DMS53 treated with DMSO at 0.1 percent for 48 hours (cell line): ENCODE results near the gene RBMS1.
A peak's percentile ranks its signal among the peaks of the same experiment; 100 is the strongest.
"Not testable (repeated sequence)": the region's sequence is repeated elsewhere in the genome, so short reads cannot be mapped to it uniquely, and the experiment has no call there.

ENCODE experiments used
- DNase-seq: peaks from one replicate; lab custom pipeline; 2025; ENCODE audit not compliant: unreplicated experiment; lab: John Stamatoyannopoulos, UW

The RBMS1 gene

DNA sequence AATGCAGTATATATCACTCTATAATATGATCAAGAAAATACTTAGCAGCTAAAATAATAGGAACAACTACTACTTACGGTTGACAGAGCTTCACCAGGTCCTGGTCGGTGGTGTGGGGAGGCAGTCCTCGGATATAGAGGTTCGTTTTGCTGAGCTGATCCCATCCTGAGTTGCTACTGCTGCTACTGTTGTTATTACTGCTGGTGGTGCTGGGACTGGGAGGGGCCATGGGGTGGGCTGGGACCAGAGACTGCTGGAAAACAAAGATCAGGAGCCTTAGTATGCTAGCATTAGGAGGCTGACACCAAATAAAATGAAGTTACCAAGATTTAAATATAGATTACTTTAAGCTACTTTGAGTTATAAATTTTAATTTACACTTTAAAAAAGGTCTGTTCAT lies 126.5 kb downstream of the RBMS1 start:
- not testable (repeated sequence) for DNase-seq

- no peak for DNase-seq
Measured at GRCh38 chr2:160366474-160366873, 127.1 kb downstream of the RBMS1 start.

DNA sequence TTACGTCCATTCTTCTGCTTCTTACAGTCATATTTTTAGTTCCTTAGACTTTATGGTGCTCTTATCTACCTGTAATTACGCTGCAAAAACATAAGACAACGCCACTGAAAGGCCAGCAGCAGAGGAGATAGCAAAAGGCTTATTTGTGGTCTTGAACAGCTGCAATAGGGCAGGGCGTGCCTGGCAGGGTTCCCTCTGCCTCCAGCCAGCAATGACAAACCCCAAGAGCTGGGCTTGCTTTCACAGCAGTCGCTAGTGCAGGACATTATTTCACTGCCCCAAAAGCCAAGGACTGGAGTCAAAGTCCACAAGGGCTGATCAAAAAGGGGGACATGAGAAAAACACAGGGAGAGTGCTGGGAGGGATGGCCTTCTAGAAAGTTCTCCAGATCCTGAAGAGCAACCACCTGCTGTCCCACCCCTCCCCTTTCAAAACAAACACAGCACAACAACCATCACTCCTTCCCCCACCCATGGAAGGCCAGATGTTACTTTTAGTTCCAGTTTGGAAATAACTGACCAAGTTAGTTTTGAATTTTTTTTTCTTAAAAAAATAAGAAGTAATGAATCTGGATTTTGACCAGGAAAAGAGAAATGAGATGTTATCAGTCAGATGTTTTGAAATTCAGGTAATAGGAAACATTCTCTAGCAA lies 127.8 kb downstream of the RBMS1 start:
- no peak for DNase-seq

- no peak for DNase-seq
Measured at GRCh38 chr2:160364364-160364763, 129.2 kb downstream of the RBMS1 start.

GRCh38 chr2:160363961-160364360 lies 129.6 kb downstream of the RBMS1 start:
- DNase-seq: peak; percentile 38

GRCh38 chr2:160363055-160363454 lies 130.6 kb downstream of the RBMS1 start:
- DNase-seq: no peak

GRCh38 chr2:160362541-160362940 lies 131.1 kb downstream of the RBMS1 start:
- DNase-seq: no peak

- DNase-seq: no peak
Measured at GRCh38 chr2:160362018-160362417, 131.6 kb downstream of the RBMS1 start.

DNA sequence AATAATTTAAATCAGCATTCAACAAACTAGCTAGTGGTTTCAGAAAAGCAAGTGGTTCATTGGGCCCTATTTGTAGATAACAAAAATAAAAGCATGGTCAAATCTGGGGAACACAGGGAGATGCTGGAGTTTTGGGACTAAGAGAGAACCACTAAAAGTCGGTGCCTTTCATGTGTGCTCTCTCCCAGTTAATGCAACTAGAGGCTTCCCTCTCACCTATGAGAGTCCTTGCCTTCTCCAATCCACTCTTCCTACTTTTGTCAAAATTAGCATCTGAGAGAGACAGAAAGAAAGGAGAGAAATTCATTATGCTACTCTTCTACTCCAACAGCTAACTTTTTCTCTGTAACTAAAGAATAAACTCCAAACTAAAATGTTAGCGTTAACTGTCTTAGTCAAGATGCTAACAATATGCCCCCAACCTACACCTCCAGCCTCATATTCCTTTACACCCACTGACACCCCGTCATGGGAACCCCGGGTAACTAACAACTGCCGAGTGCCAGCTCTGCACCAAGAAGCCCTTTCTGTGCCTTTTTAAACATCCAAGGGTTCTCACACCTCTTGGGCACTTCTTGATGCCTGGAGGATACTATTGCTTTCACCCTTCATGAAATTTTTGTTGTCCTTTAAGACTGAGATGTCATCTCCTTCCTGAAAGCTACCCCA lies 133.4 kb downstream of the RBMS1 start:
- no peak for DNase-seq

GRCh38 chr2:160358046-160358445 lies 135.6 kb downstream of the RBMS1 start:
- no peak for DNase-seq

GRCh38 chr2:160356485-160356884 lies 137.1 kb downstream of the RBMS1 start:
- no peak for DNase-seq

GRCh38 chr2:160355080-160355479 lies 138.5 kb downstream of the RBMS1 start:
- peak; percentile 42 for DNase-seq

DNA sequence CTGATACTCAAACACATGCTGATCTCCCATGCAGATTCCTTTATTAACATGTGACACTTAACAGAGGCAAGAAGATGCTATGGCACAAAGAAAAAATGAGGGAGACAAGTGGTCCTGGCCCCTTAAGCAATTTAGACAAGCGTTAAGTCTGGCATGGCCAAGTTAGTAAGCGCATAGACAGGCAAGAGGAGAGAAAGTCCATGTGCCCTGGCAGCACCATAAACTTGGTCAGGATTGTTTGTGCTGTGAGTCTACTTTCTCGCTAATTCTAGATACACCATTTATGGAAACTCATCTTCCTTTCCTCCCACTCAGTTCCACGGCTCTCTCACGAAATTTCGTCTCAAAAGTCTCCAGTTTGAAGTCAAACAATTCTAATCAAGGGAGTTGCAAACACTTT lies 138.9 kb downstream of the RBMS1 start:
- no peak for DNase-seq

DNA sequence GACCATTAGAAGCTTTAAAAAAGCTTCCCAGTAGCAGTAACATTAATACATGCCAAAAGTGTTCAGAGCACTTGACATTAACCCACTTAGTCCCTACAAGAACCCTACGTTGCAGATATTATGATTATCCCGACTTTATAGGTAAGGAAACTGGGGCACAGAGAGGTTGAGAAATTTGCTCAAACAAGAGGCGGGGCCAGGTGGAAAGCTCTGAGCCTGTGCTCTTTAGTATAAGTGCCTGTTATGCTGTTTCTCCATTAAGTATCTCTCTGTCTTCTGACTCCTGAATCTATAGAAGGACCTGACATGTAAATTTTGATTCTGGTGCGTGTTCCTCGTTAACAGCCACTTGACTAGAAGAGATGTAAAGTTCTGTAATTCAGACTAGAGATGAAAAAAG lies 139.8 kb downstream of the RBMS1 start:
- DNase-seq: no peak

DNA sequence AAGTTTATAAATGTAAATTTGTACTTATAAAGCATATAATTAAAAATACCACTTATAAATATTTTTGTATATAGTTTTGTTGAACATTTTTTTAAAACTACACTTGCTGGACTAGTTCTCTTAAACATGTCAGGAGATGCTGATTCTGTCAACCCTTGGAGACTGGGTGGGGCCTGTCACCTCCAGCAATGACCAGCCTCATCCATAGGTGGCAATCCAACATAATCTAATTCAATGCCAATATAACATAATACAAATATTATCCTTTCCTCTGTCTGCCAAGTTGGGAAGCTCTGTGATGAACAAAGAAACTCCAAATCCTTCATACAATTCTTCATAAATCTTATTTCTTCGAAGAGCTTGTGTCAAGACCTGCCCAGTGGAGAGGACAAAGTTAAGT lies 140.4 kb downstream of the RBMS1 start:
- peak; percentile 10 for DNase-seq

- DNase-seq: peak; percentile 7
Measured at GRCh38 chr2:160352500-160352899, 141.1 kb downstream of the RBMS1 start.

GRCh38 chr2:160351956-160352355 lies 141.7 kb downstream of the RBMS1 start:
- no peak for DNase-seq

- DNase-seq: no peak
Measured at GRCh38 chr2:160349306-160349705, 144.3 kb downstream of the RBMS1 start.

DNA sequence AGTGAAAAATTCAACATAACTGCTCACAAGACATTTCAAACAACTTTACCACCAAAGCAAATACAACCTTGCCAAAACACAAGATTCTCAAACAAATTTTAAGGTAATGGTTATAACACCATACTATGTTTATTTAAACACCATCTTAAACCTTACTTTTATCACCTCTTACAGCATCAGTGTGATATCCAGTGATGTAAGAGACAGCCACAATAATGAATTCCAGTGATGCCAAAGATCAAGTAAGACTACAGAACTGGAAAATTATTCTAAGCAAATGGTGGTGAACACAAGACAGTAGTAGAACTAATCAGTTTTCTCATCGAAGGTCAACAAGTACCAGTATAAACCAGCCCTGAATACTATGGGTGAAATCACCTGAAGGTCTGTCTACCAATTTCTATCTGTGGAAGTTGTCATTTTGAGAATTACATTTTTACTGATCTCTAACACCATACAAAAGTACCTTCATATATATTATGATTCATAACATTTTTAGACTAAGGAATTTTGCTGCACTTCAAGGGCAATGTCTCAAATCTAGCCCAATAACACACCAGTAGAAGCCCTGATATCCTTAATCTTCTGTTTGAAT lies 146.2 kb downstream of the RBMS1 start:
- DNase-seq: no peak

DNA sequence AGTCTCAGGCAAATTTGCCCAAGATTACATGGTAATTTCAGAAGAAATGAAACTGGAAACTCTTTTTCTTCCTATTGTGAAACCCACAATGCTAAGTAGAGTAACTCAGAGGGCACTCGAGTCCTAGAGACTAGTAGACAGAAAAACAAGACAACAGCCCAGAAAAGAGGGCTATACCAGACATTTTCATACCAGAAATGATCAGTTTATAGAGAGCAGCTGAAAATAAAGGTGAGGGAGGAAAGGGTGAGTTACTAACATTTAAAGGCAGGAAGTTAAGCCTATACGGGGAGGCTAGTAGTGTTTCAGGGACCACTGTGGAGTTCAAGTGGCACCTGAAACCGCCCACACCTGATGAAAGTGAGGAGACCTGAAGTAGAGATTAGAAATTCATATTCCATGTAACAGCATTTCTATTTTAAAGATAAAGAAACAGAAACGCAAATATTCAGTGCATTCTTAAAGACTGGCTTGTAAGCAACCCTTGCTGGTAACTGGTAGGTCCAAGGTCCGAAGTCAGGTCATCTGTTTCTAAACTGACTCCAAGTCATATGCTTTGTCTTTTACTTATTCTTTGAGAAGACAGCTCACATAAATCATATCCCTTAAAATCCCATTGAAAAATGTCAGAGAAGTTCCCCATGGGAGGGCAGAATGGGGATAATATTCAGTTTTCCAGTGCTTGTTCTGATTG lies 148.4 kb downstream of the RBMS1 start:
- no peak for DNase-seq

DNA sequence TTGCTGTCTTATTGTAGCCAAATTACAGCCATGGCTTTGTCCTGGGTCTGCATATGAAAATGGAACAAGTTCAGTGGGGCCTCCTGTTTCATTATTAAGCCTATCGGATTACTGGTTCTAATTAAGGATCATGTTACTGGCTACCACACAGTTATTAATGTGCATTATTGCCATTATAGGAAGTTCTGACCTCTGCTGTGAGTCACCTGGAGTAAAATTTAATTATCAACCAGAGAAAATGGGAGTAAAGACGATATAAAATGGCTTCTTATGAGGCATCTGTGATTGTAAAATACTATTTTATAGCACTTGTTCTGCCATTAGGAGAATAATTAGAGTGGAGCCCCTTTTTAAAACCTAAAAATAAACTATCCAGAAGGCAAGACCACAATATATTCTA lies 150.2 kb downstream of the RBMS1 start:
- no peak for DNase-seq

DNA sequence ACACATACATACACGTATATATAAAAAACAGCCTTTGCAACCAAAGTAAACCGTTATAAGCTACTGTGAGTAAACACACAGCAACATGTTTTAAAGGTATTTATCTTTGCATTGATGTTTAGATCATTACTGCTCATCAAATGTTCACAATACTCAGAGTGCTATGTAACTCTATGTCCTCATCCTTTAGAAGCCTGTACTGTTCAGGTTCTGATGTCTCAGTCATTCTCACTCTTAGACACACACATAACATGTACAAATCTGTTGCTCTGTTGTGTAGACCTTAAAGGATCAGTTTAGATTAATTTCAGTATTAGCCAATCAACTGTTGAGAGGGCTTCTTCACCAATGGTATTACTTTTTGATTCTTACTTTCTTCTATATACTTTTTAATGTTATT lies 153.9 kb downstream of the RBMS1 start:
- no peak for DNase-seq
